T-helper 1 cell treated with Interleukin-12 subunit alpha and Interleukin-12 subunit beta and Interleukin-4 antibody, amounts not matched to agents 30 μg/mL and 1 μg/mL, for 36 hours (primary cell): ENCODE results near the gene HS3ST5.

ENCODE experiments used
- H3K27ac Mint-ChIP-seq: one replicate; pipeline ENCODE4 v1.8.0; 2021; ENCODE audit warnings: mild to moderate bottlenecking, mixed read lengths
- H3K27me3 Mint-ChIP-seq: one replicate; pipeline ENCODE4 v1.8.0; 2021; ENCODE audit warnings: low read depth, mixed read lengths
- H3K36me3 Mint-ChIP-seq: one replicate; pipeline ENCODE4 v1.8.0; 2021; ENCODE audit warnings: low read depth, mixed read lengths
- H3K4me1 Mint-ChIP-seq: one replicate; pipeline ENCODE4 v1.8.0; 2021; ENCODE audit warnings: low read depth, mixed read lengths
- H3K4me3 Mint-ChIP-seq: one replicate; pipeline ENCODE4 v1.8.0; 2021; ENCODE audit warnings: mild to moderate bottlenecking, moderate library complexity, mixed read lengths
- H3K9me3 Mint-ChIP-seq: one replicate; pipeline ENCODE4 v1.8.0; 2021; ENCODE audit warnings: mixed read lengths

Gene HS3ST5

GRCh38 chr6:114304304-114304887, 38.4 kb downstream of the HS3ST5 start:
- Mint-ChIP-seq H3K36me3 (no peaks in the 10 kb centered on the region), H3K4me3 (no peak overlapping the region), H3K27me3 (no peaks in the 10 kb centered on the region), H3K4me1 (no peaks in the 10 kb centered on the region), H3K27ac (no peak overlapping the region), H3K9me3 (no peaks in the 10 kb centered on the region)

- no peak overlapping the region for H3K4me3 Mint-ChIP-seq
- H3K27ac Mint-ChIP-seq: no peak overlapping the region
- H3K9me3 Mint-ChIP-seq: no peaks in the 10 kb centered on the region
- H3K27me3 Mint-ChIP-seq: no peaks in the 10 kb centered on the region
- no peaks in the 10 kb centered on the region for H3K4me1 Mint-ChIP-seq
- H3K36me3 Mint-ChIP-seq: no peaks in the 10 kb centered on the region
Measured at GRCh38 chr6:114301596-114302219, 41.1 kb downstream of the HS3ST5 start.

- Mint-ChIP-seq H3K36me3 (no peaks in the 10 kb centered on the region), H3K4me1 (no peaks in the 10 kb centered on the region), H3K9me3 (no peaks in the 10 kb centered on the region), H3K4me3 (no peak overlapping the region), H3K27me3 (no peaks in the 10 kb centered on the region), H3K27ac (no peak overlapping the region)
Measured at GRCh38 chr6:114297135-114297534, 45.7 kb downstream of the HS3ST5 start.

- no peaks in the 10 kb centered on the region for H3K4me1 Mint-ChIP-seq
- H3K36me3 Mint-ChIP-seq: no peaks in the 10 kb centered on the region
- H3K9me3 Mint-ChIP-seq: no peaks in the 10 kb centered on the region
- no peak overlapping the region for H3K4me3 Mint-ChIP-seq
- no peak overlapping the region for H3K27ac Mint-ChIP-seq
- no peaks in the 10 kb centered on the region for H3K27me3 Mint-ChIP-seq
Measured at GRCh38 chr6:114292431-114292830, 50.4 kb downstream of the HS3ST5 start.

GRCh38 chr6:114291428-114291827, 51.4 kb downstream of the HS3ST5 start:
- H3K27ac Mint-ChIP-seq: no peak overlapping the region

GRCh38 chr6:114290864-114291263, 52.0 kb downstream of the HS3ST5 start:
- H3K27me3 Mint-ChIP-seq: no peaks in the 10 kb centered on the region
- no peaks in the 10 kb centered on the region for H3K4me1 Mint-ChIP-seq
- no peaks in the 10 kb centered on the region for H3K36me3 Mint-ChIP-seq
- no peaks in the 10 kb centered on the region for H3K9me3 Mint-ChIP-seq
- H3K4me3 Mint-ChIP-seq: no peak overlapping the region
- H3K27ac Mint-ChIP-seq: no peak overlapping the region

More at GRCh38 chr6:114291428-114291827, 51.4 kb downstream of the HS3ST5 start:
- Mint-ChIP-seq H3K36me3 (no peaks in the 10 kb centered on the region), H3K9me3 (no peaks in the 10 kb centered on the region), H3K4me3 (no peak overlapping the region), H3K27me3 (no peaks in the 10 kb centered on the region), H3K4me1 (no peaks in the 10 kb centered on the region)

- Mint-ChIP-seq H3K4me1 (no peaks in the 10 kb centered on the region), H3K4me3 (no peak overlapping the region), H3K9me3 (no peaks in the 10 kb centered on the region), H3K27ac (no peak overlapping the region), H3K27me3 (no peaks in the 10 kb centered on the region), H3K36me3 (no peaks in the 10 kb centered on the region)
Measured at GRCh38 chr6:114288701-114289495, 53.9 kb downstream of the HS3ST5 start.

- H3K27me3 Mint-ChIP-seq: no peaks in the 10 kb centered on the region
- H3K4me1 Mint-ChIP-seq: no peaks in the 10 kb centered on the region
- H3K27ac Mint-ChIP-seq: no peak overlapping the region
- H3K4me3 Mint-ChIP-seq: no peak overlapping the region
- H3K36me3 Mint-ChIP-seq: no peaks in the 10 kb centered on the region
- no peaks in the 10 kb centered on the region for H3K9me3 Mint-ChIP-seq
Measured at GRCh38 chr6:114287461-114287860, 55.4 kb downstream of the HS3ST5 start.

GRCh38 chr6:114286211-114286610, 56.6 kb downstream of the HS3ST5 start:
- Mint-ChIP-seq H3K27me3 (no peaks in the 10 kb centered on the region), H3K36me3 (no peaks in the 10 kb centered on the region), H3K4me3 (no peak overlapping the region), H3K4me1 (no peaks in the 10 kb centered on the region), H3K27ac (no peak overlapping the region), H3K9me3 (no peaks in the 10 kb centered on the region)

- Mint-ChIP-seq H3K4me1 (no peaks in the 10 kb centered on the region), H3K36me3 (no peaks in the 10 kb centered on the region), H3K27me3 (no peaks in the 10 kb centered on the region), H3K4me3 (no peak overlapping the region), H3K27ac (no peak overlapping the region), H3K9me3 (no peaks in the 10 kb centered on the region)
Measured at GRCh38 chr6:114284281-114284680, 58.5 kb downstream of the HS3ST5 start.

GRCh38 chr6:114282292-114282691, 60.5 kb downstream of the HS3ST5 start:
- Mint-ChIP-seq H3K27me3 (no peaks in the 10 kb centered on the region), H3K9me3 (no peaks in the 10 kb centered on the region), H3K27ac (no peak overlapping the region), H3K4me3 (no peak overlapping the region), H3K4me1 (no peaks in the 10 kb centered on the region), H3K36me3 (no peaks in the 10 kb centered on the region)

GRCh38 chr6:114281496-114281895, 61.3 kb downstream of the HS3ST5 start:
- no peak overlapping the region for H3K4me3 Mint-ChIP-seq
- H3K9me3 Mint-ChIP-seq: no peaks in the 10 kb centered on the region
- H3K4me1 Mint-ChIP-seq: no peaks in the 10 kb centered on the region
- H3K27ac Mint-ChIP-seq: no peak overlapping the region
- no peaks in the 10 kb centered on the region for H3K27me3 Mint-ChIP-seq
- no peaks in the 10 kb centered on the region for H3K36me3 Mint-ChIP-seq

- Mint-ChIP-seq H3K4me3 (no peak overlapping the region), H3K4me1 (no peaks in the 10 kb centered on the region), H3K36me3 (no peaks in the 10 kb centered on the region), H3K27me3 (no peaks in the 10 kb centered on the region), H3K9me3 (no peaks in the 10 kb centered on the region), H3K27ac (no peak overlapping the region)
Measured at GRCh38 chr6:114280239-114280982, 62.4 kb downstream of the HS3ST5 start.

- no peaks in the 10 kb centered on the region for H3K9me3 Mint-ChIP-seq
- H3K4me1 Mint-ChIP-seq: no peaks in the 10 kb centered on the region
- H3K27me3 Mint-ChIP-seq: no peaks in the 10 kb centered on the region
- no peak overlapping the region for H3K4me3 Mint-ChIP-seq
- H3K36me3 Mint-ChIP-seq: no peaks in the 10 kb centered on the region
- H3K27ac Mint-ChIP-seq: no peak overlapping the region
Measured at GRCh38 chr6:114277220-114277619, 65.6 kb downstream of the HS3ST5 start.
